ENCODE measurements around the gene SH3BP4. TPM values are rescaled to one million over a fixed set of nuclear protein-coding genes. Genes with fewer than 3 reads are reported as not detected.

The SH3BP4 gene
- total RNA-seq, 1 donor from 2014 or later: 29.6 TPM

GRCh38 chr2:234980451-234981187 lies 28.8 kb downstream of the SH3BP4 start:
- ATAC-seq: peak; percentile 24

GRCh38 chr2:234981197-234982095 lies 29.6 kb downstream of the SH3BP4 start:
- H3K4me3 ChIP-seq: peak overlapping the region; percentile 18
- no peaks in the 10 kb centered on the region for H3K27me3 ChIP-seq
- peaks cover 52% of the 10 kb centered on the region for H3K4me1 ChIP-seq
- ATAC-seq (peak; percentile 81), DNase-seq (no peak)
- intact Hi-C loops (cut with DNase I): no loop called here
- no peaks in the 10 kb centered on the region for H3K9me3 ChIP-seq
- no peak for TF ChIP-seq CTCF (IDR thresholded peaks at IDR 0.05)
- H3K27ac ChIP-seq: peak overlapping the region; percentile 82
- H3K36me3 ChIP-seq: no peaks in the 10 kb centered on the region

More at GRCh38 chr2:234980451-234981187, 28.8 kb downstream of the SH3BP4 start:
- DNase-seq: no peak
- no peak for TF ChIP-seq CTCF (IDR thresholded peaks at IDR 0.05)
- intact Hi-C loops (cut with DNase I): no loop called here
- H3K9me3 ChIP-seq: no peaks in the 10 kb centered on the region
- H3K4me1 ChIP-seq: peaks cover 52% of the 10 kb centered on the region
- no peaks in the 10 kb centered on the region for H3K27me3 ChIP-seq
- peak overlapping the region; percentile 82 for H3K27ac ChIP-seq
- peak overlapping the region; percentile 8 for H3K4me3 ChIP-seq
- no peaks in the 10 kb centered on the region for H3K36me3 ChIP-seq

GRCh38 chr2:234982096-234982834 lies 30.4 kb downstream of the SH3BP4 start:
- intact Hi-C loops (cut with DNase I): no loop called here
- Histone ChIP-seq H3K9me3 (no peaks in the 10 kb centered on the region), H3K27me3 (no peaks in the 10 kb centered on the region), H3K4me3 (peak overlapping the region; percentile 18), H3K36me3 (no peaks in the 10 kb centered on the region), H3K4me1 (peaks cover 52% of the 10 kb centered on the region), H3K27ac (peak overlapping the region; percentile 82)
- no peak for DNase-seq
- ATAC-seq: no peak
- no peak for TF ChIP-seq CTCF (IDR thresholded peaks at IDR 0.05)

- intact Hi-C loops (cut with DNase I): no loop called here
- peak overlapping the region; percentile 82 for H3K27ac ChIP-seq
- no peak overlapping the region for H3K4me3 ChIP-seq
Observed at GRCh38 chr2:234983011-234983726, 31.4 kb downstream of the SH3BP4 start.

More at GRCh38 chr2:234983011-234983726, 31.4 kb downstream of the SH3BP4 start:
- ATAC-seq (no peak), DNase-seq (no peak)
- Histone ChIP-seq H3K36me3 (no peaks in the 10 kb centered on the region), H3K9me3 (no peaks in the 10 kb centered on the region), H3K27me3 (no peaks in the 10 kb centered on the region), H3K4me1 (peaks cover 47% of the 10 kb centered on the region)
- no peak for TF ChIP-seq CTCF (IDR thresholded peaks at IDR 0.05)

Measured in upper lobe of right lung (tissue), 1 donor.